K562 (cell line): ENCODE measurements around the gene FAM219B. TPM values are rescaled to one million over a fixed set of nuclear protein-coding genes. Genes with fewer than 3 reads are reported as not detected.

Experiments used
- BDP1 ChIP-seq: IDR thresholded peaks from 3 replicates; pipeline ENCODE4 v1.6.1; 2011; ENCODE audit not compliant: insufficient read length, insufficient read depth
- HDGF ChIP-seq: fragments of 450-650 bp; IDR thresholded peaks from 2 replicates; pipeline ENCODE4 v1.6.1; 2016
- MEF2D ChIP-seq: conservative IDR thresholded peaks from 2 replicates; pipeline ENCODE4 v1.6.1; 2016; ENCODE audit warnings: low read depth, missing genetic modification characterization, missing compliant biosample characterization
- PATZ1 ChIP-seq: fragments of 250-450 bp; sonication (Bioruptor Pico); IDR thresholded peaks from 2 replicates; pipeline ENCODE4 v1.5.0; 2020; ENCODE audit warnings: mild to moderate bottlenecking, borderline replicate concordance
- POLR2G ChIP-seq: fragments of 200-400 bp; formaldehyde crosslinking; IDR thresholded peaks from 2 replicates; pipeline ENCODE4 v1.6.1; 2017; ENCODE audit warnings: low read depth, mild to moderate bottlenecking, antibody characterized with exemption, low read length, moderate library complexity
- RHOXF2B ChIP-seq: fragments of 250-450 bp; sonication (Bioruptor Pico); conservative IDR thresholded peaks from 2 replicates; pipeline ENCODE4 v1.5.1; 2021
- SLC30A9 ChIP-seq: fragments of 250-450 bp; sonication (Bioruptor Pico); IDR thresholded peaks from 2 replicates; pipeline ENCODE4 v1.8.0; 2022; ENCODE audit warnings: mild to moderate bottlenecking, moderate library complexity
- SMARCB1 ChIP-seq: IDR thresholded peaks from 2 replicates; pipeline ENCODE4 v1.6.1; 2011; ENCODE audit warnings: improper control_type of control experiment, low read depth; ENCODE audit not compliant: insufficient read length
- SP1 ChIP-seq: sonication (generic); formaldehyde crosslinking; IDR thresholded peaks from 2 replicates; pipeline ENCODE4 v1.8.1; 2022; ENCODE audit warnings: mild to moderate bottlenecking, missing genetic modification reagents
- SRSF9 ChIP-seq: fragments of 200-400 bp; formaldehyde crosslinking; IDR thresholded peaks from 2 replicates; pipeline ENCODE4 v1.6.1; 2017; ENCODE audit warnings: low read depth, low read length, borderline replicate concordance
- TARDBP ChIP-seq: fragments of 450-650 bp; IDR thresholded peaks from 2 replicates; pipeline ENCODE4 v1.6.1; 2016
- TBP ChIP-seq: optimal IDR thresholded peaks from 2 replicates; pipeline ENCODE3; 2011; ENCODE audit warnings: low read depth, low read length, improper control_type of control experiment
- ZNF133 ChIP-seq: fragments of 250-450 bp; sonication (Bioruptor Pico); IDR thresholded peaks from 2 replicates; pipeline ENCODE4 v1.4.0; 2020; ENCODE audit warnings: mild to moderate bottlenecking
- ZNF143 ChIP-seq: sonication (generic); formaldehyde crosslinking; IDR thresholded peaks from 2 replicates; pipeline ENCODE4 v1.9.0; 2022; ENCODE audit warnings: mild to moderate bottlenecking, missing genetic modification reagents
- ZNF324 ChIP-seq: fragments of 250-450 bp; sonication (Bioruptor Pico); IDR thresholded peaks from 2 replicates; pipeline ENCODE4 v1.4.0; 2020; ENCODE audit warnings: mild to moderate bottlenecking
- ZNF398 ChIP-seq: fragments of 250-450 bp; sonication (Bioruptor Pico); IDR thresholded peaks from 2 replicates; pipeline ENCODE4 v1.8.0; 2021; ENCODE audit warnings: moderate library complexity, mild to moderate bottlenecking, inconsistent platforms
- ZNF696 ChIP-seq: fragments of 250-450 bp; sonication (Bioruptor Pico); conservative IDR thresholded peaks from 2 replicates; pipeline ENCODE4 v1.4.0; 2020; ENCODE audit warnings: mild to moderate bottlenecking, moderate library complexity
- polyA plus RNA-seq, 8 experiments: library from polyadenylated mRNA; depleted of rRNA in 4 of 8; stranded (reverse) in 5 of 8; unstranded in 3 of 8; fragments of >200 nt; fragmentation: Nextera tagmentation in 2 of 8; fragmentation: Illumina TruSeq in 1 of 8; extraction: Ambion mirVana in 2 of 8; extraction: Trizol in 1 of 8; gene quantifications; 2 replicates each; pipeline versions ENCODE4 v1.2.1 to v1.2.3, GENCODE V29; 2011 to 2014; ENCODE audit warnings: inconsistent platforms in 1 of 8, missing spikeins in 1 of 8
- total RNA-seq, 7 experiments: library from RNA; depleted of rRNA in 6 of 7; stranded (reverse); fragments of >200 nt in 6 of 7; fragmentation: Illumina TruSeq in 2 of 7; extraction: Trizol in 2 of 7; gene quantifications; 2 replicates each; pipeline versions ENCODE4 v1.2.1 to v1.2.3, GENCODE V29; 2011 to 2021; ENCODE audit warnings: low replicate concordance in 1 of 7
- TF ChIP-seq, protein P1 (sequence below): fragments of 250-450 bp; sonication (Bioruptor Pico); IDR thresholded peaks from 2 replicates; pipeline ENCODE4 v1.4.0; 2020
- TF ChIP-seq, protein P2 (sequence below): fragments of 250-450 bp; sonication (Bioruptor Pico); IDR thresholded peaks from 2 replicates; pipeline ENCODE4 v1.4.0; 2020; ENCODE audit warnings: borderline replicate concordance
- TF ChIP-seq, protein P3 (sequence below): fragments of 250-450 bp; sonication (Bioruptor Pico); IDR thresholded peaks from 2 replicates; pipeline ENCODE4 v1.9.0; 2021; ENCODE audit warnings: mild to moderate bottlenecking, inconsistent platforms

FAM219B gene
- total and polyA plus RNA-seq, 9 of the 15 experiments (the other 6 are each of a cell fraction or from before 2014, with no cell fraction given), result 6.8 to 50.4 (median 29.4) TPM

GRCh38 chr15:74937590-74938371 lies 31.1 kb upstream of the FAM219B start, which contains the start of gene COX5A (continued):
- TF ChIP-seq, protein P1, sequence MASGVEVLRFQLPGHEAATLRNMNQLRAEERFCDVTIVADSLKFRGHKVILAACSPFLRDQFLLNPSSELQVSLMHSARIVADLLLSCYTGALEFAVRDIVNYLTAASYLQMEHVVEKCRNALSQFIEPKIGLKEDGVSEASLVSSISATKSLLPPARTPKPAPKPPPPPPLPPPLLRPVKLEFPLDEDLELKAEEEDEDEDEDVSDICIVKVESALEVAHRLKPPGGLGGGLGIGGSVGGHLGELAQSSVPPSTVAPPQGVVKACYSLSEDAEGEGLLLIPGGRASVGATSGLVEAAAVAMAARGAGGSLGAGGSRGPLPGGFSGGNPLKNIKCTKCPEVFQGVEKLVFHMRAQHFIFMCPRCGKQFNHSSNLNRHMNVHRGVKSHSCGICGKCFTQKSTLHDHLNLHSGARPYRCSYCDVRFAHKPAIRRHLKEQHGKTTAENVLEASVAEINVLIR, result 0 out of 2 replicates have a peak, but pooled peaks have one; percentile 56
- TF ChIP-seq TBP, result peak; percentile 89
- TF ChIP-seq POLR2G, result peak; percentile 100
- TF ChIP-seq, protein P2, sequence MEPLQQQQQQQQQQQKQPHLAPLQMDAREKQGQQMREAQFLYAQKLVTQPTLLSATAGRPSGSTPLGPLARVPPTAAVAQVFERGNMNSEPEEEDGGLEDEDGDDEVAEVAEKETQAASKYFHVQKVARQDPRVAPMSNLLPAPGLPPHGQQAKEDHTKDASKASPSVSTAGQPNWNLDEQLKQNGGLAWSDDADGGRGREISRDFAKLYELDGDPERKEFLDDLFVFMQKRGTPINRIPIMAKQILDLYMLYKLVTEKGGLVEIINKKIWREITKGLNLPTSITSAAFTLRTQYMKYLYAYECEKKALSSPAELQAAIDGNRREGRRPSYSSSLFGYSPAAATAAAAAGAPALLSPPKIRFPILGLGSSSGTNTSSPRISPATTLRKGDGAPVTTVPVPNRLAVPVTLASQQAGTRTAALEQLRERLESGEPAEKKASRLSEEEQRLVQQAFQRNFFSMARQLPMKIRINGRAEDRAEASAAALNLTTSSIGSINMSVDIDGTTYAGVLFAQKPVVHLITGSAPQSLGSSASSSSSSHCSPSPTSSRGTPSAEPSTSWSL (CRISPR knock-in tag), result no peak
- TF ChIP-seq MEF2D (tag), result no peak
- no peak for TF ChIP-seq PATZ1 (CRISPR knock-in tag)
- peak; percentile 67; the same call in 1 of the 2 replicates for TF ChIP-seq SP1 (CRISPR knock-in tag)
- TF ChIP-seq ZNF398 (CRISPR knock-in tag), result no peak
- TF ChIP-seq RHOXF2B (CRISPR knock-in tag), result no peak
- no peak for TF ChIP-seq BDP1
- TF ChIP-seq SLC30A9, result no peak
- TF ChIP-seq ZNF133 (CRISPR knock-in tag), result no peak
- no peak for TF ChIP-seq ZNF696 (CRISPR knock-in tag)
- TF ChIP-seq SMARCB1, result no peak
- TF ChIP-seq, protein P3, sequence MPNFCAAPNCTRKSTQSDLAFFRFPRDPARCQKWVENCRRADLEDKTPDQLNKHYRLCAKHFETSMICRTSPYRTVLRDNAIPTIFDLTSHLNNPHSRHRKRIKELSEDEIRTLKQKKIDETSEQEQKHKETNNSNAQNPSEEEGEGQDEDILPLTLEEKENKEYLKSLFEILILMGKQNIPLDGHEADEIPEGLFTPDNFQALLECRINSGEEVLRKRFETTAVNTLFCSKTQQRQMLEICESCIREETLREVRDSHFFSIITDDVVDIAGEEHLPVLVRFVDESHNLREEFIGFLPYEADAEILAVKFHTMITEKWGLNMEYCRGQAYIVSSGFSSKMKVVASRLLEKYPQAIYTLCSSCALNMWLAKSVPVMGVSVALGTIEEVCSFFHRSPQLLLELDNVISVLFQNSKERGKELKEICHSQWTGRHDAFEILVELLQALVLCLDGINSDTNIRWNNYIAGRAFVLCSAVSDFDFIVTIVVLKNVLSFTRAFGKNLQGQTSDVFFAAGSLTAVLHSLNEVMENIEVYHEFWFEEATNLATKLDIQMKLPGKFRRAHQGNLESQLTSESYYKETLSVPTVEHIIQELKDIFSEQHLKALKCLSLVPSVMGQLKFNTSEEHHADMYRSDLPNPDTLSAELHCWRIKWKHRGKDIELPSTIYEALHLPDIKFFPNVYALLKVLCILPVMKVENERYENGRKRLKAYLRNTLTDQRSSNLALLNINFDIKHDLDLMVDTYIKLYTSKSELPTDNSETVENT, result 0 out of 2 replicates have a peak, but pooled peaks have one; percentile 8
- 0 out of 2 replicates have a peak, but pooled peaks have one; percentile 28 for TF ChIP-seq ZNF143 (CRISPR knock-in tag)
- no peak for TF ChIP-seq HDGF
- peak; percentile 73; the same call in 1 of the 2 replicates for TF ChIP-seq TARDBP
- TF ChIP-seq SRSF9, result no peak
- no peak for TF ChIP-seq ZNF324
